Measurements from ENCODE around the gene CD164. TPM values are rescaled to one million over a fixed set of nuclear protein-coding genes. Genes with fewer than 3 reads are reported as not detected.

CD164 gene
- total RNA-seq, 2 donors from 2014 or later, result 165 to 300 TPM

DNA sequence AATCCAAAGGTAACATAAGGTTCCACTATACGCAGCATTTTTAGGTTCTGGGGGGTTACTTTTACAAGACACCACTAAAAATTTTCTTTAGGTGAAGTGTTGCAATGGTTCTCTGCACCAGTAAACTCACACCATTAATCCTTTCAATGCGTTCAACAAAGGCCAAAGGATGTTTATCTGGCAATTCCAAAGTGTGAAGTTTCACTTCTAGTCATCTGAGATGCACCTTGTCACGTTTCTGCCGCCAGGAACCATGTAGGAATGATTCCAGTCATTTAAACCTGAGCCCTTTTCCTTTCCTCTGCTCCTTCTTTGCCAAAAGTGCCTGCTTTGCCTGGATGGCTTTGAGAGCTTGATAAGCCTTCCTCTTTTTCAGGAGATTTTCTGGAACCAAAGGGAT lies 54.8 kb downstream of the CD164 start:
- Mint-ChIP-seq H3K4me3 (no peak overlapping the region), H3K36me3 (no peaks in the 10 kb centered on the region), H3K27me3 (no peaks in the 10 kb centered on the region), H3K4me1 (ENCODE audit: low read depth in 2 of 2) (peaks cover 7 to 12% of the 10 kb centered on the region in 2 donors), H3K27ac (no peak overlapping the region), H3K9me3 (no peaks in the 10 kb centered on the region)
- DNase-seq (ENCODE audit: low spot score), result no peak
- no peak for ATAC-seq

DNA sequence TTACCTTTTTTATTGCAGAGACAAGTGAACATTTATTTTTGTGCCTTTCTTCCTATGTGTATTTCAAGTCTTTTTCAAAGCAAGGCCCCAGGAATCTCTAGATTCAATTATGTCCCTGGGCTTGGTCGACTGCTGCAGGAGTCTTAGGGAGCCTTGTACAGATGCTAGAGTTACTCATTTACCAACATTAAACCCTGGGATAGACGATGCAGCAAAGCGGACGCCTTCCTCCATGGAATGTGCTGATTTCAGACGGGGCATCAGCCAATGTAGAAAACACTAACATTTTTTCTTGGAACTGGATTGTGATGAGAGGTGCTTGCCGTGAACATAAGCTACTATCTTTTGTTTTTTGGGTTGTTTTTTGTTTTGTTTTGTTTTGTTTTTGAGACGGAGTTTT lies 55.9 kb downstream of the CD164 start:
- Mint-ChIP-seq H3K9me3 (no peaks in the 10 kb centered on the region), H3K36me3 (no peaks in the 10 kb centered on the region), H3K27me3 (no peaks in the 10 kb centered on the region), H3K4me1 (ENCODE audit: low read depth in 2 of 2) (peaks cover 7 to 9% of the 10 kb centered on the region in 2 donors), H3K27ac (no peak overlapping the region), H3K4me3 (no peak overlapping the region)
- no peak for DNase-seq (ENCODE audit: low spot score)
- no peak for ATAC-seq

DNA sequence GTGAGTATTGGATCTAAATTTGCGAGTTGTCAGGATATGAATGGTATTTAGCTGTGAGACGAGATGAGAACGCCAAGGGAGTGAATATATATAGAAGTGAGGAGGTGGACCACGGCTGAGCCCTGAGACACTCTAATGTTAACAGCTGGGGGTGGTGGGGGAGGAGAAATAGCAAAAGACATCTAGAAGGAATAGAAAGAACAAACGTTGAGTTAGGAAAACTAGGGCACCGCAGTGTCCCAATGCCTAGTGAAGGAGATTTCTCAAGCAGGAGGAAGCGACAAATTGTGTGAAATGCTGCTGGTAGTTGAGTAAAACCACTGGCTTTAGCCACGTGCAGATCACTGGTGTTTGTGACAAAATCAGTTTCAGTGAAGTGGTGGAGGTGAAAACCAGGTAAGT lies 56.9 kb downstream of the CD164 start:
- H3K9me3 Mint-ChIP-seq, result no peaks in the 10 kb centered on the region
- no peak overlapping the region for H3K27ac Mint-ChIP-seq
- no peak for ATAC-seq
- no peaks in the 10 kb centered on the region for H3K36me3 Mint-ChIP-seq
- DNase-seq (ENCODE audit: low spot score), result no peak
- no peaks in the 10 kb centered on the region for H3K27me3 Mint-ChIP-seq
- peaks cover 7 to 9% of the 10 kb centered on the region in 2 donors for H3K4me1 Mint-ChIP-seq (ENCODE audit: low read depth in 2 of 2)
- no peak overlapping the region for H3K4me3 Mint-ChIP-seq

DNA sequence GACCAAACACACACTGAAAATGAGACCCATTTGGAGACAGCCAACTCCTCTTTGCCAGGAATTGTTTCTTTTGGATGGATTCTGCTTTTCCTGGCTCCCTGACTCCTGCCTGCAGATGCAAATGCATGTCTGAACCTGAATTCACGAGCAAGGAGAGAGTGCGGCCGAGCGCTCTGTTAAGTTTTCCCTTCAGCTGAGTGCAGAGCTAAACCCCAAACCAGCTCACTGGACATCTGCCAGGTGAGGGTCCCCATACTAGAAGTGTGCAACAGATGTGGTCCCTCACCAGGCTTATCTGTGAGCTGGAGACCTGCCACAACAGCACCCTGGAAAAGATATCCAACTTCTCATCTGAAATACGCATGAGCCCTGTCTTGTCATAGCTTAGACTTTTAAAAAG lies 59.0 kb downstream of the CD164 start:
- Mint-ChIP-seq H3K4me1 (ENCODE audit: low read depth in 2 of 2) (peaks cover 7% of the 10 kb centered on the region in 2 donors), H3K27me3 (peaks cover 0 to 4% of the 10 kb centered on the region in 2 donors), H3K9me3 (no peaks in the 10 kb centered on the region), H3K4me3 (no peak overlapping the region), H3K27ac (no peak overlapping the region), H3K36me3 (no peaks in the 10 kb centered on the region)
- no peak for DNase-seq (ENCODE audit: low spot score)
- no peak for ATAC-seq

DNA sequence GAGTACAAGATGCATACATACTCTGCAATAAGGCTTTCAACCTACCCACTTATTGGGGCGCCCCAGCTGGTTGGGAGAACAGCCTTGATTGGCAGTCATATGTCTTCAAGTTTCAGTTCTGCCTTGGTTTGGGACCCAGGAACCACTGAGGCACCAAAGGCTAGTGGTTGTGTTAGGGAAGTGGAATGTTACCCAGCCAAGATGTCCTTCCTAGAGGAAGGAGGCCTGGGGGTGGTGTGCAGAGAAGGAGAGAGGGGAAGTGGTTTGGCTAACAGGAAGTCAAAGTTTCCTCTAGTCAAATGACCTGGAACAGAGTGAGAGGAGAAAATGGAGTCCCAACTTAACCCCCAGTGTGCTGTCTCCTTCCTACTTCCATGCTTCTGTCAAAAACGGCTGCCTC lies 59.4 kb downstream of the CD164 start:
- ATAC-seq (no peak), DNase-seq (ENCODE audit: low spot score) (no peak)
- H3K27me3 Mint-ChIP-seq, result peaks cover 0 to 4% of the 10 kb centered on the region in 2 donors
- no peaks in the 10 kb centered on the region for H3K36me3 Mint-ChIP-seq
- peaks cover 7% of the 10 kb centered on the region in 2 donors for H3K4me1 Mint-ChIP-seq (ENCODE audit: low read depth in 2 of 2)
- no peak overlapping the region for H3K4me3 Mint-ChIP-seq
- no peaks in the 10 kb centered on the region for H3K9me3 Mint-ChIP-seq
- no peak overlapping the region for H3K27ac Mint-ChIP-seq

DNA sequence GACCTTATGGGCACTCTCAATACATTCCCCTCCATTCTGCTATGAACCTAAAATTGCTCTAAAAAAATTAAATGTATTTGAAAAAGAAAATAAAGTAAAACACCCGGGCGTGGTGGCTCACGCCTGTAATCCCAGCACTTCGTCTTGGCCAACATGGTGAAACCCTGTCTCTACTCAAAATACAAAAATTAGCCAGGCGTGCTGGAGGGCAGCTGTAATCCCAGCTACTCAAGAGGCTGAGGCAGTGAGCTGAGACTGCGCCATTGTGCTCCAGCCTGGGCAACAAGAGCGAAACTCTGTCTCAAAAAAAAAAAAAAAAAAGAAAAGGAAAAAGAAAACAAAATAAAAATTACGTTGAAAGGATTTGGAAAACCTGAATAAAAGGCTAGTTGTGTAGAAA lies 60.5 kb downstream of the CD164 start:
- Mint-ChIP-seq H3K4me3 (no peak overlapping the region), H3K9me3 (no peaks in the 10 kb centered on the region), H3K27me3 (peaks cover 0 to 4% of the 10 kb centered on the region in 2 donors), H3K27ac (no peak overlapping the region), H3K4me1 (ENCODE audit: low read depth in 2 of 2) (peaks cover 7% of the 10 kb centered on the region in 2 donors), H3K36me3 (no peaks in the 10 kb centered on the region)
- DNase-seq (ENCODE audit: low spot score) (no peak), ATAC-seq (no peak)

DNA sequence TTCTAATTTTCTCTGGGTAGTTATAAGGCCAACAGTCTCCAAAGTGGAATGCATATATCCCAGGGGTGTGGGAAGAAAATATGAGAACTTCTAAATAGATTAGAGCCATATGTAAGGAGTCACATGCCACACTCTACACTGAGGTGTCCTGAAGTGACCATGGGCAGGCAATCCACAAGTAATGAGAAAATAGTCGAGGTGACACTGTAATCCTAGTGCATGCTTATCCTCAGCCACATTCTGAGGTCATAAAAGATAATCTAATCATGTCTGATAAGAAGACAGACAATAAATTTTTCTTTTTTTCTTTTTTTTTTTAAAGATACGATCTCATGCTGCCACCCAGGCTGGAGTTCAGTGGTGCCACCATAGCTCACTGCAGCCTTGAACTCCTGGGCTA lies 62.2 kb downstream of the CD164 start:
- no peak overlapping the region for H3K27ac Mint-ChIP-seq
- ATAC-seq (no peak), DNase-seq (ENCODE audit: low spot score) (no peak)
- H3K4me1 Mint-ChIP-seq (ENCODE audit: low read depth in 2 of 2), result peaks cover 7% of the 10 kb centered on the region in 2 donors
- H3K36me3 Mint-ChIP-seq, result no peaks in the 10 kb centered on the region
- no peaks in the 10 kb centered on the region for H3K9me3 Mint-ChIP-seq
- H3K4me3 Mint-ChIP-seq, result no peak overlapping the region
- H3K27me3 Mint-ChIP-seq, result peaks cover 0 to 4% of the 10 kb centered on the region in 2 donors

DNA sequence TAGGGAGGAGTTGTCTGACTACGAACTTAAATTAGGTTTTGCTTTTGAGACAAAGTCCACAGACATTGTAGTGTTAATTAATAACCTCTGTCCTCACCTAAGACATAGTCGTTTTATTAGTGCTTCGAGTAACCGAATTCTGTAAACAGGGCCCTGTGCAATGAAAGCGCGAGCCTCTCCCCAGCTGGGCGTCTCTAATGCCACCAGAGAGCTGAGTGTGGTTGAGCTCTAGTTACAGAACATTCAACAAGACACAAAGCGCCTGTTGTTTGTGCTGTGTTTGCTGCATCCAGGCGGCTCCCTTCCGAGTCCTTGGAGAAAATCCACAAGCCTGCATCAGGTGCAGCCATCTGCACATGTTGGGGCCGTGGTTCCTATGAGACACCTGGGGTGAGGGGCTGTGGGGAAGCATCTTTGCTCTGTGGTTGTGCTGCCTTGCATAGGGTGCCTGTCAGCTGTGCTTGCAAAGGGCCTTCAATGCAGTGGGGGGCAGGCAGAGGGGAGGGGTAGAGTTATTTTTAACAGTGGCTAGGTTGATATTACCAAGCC lies 63.9 kb downstream of the CD164 start:
- DNase-seq (ENCODE audit: low spot score) (no peak), ATAC-seq (no peak)
- no peak overlapping the region for H3K27ac Mint-ChIP-seq
- peaks cover 7% of the 10 kb centered on the region in 2 donors for H3K4me1 Mint-ChIP-seq (ENCODE audit: low read depth in 2 of 2)
- no peaks in the 10 kb centered on the region for H3K36me3 Mint-ChIP-seq
- H3K9me3 Mint-ChIP-seq, result no peaks in the 10 kb centered on the region
- no peak overlapping the region for H3K4me3 Mint-ChIP-seq
- H3K27me3 Mint-ChIP-seq, result peaks cover 0 to 4% of the 10 kb centered on the region in 2 donors

DNA sequence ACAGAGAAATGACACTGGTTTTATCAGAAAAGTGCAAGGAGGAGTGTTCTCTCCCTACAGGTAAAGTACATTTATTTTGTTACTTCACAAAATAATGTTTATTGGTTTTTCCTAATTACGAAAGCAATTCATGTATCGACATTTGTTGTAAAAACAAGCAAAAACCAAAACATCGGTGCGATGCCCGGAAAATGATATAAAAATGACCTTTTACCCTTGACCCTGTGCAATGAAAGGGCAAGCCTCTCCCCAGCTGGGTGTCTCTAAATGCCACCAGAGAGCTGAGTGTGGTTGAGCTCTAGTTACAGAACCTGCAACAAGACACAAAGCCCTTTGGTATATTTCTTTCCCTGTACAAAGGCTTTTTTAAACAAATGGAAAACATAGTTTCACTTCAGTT lies 65.4 kb downstream of the CD164 start:
- Mint-ChIP-seq H3K4me3 (no peak overlapping the region), H3K27me3 (peaks cover 0 to 4% of the 10 kb centered on the region in 2 donors), H3K27ac (no peak overlapping the region), H3K9me3 (no peaks in the 10 kb centered on the region), H3K36me3 (no peaks in the 10 kb centered on the region), H3K4me1 (ENCODE audit: low read depth in 2 of 2) (no peaks in the 10 kb centered on the region)
- ATAC-seq (no peak), DNase-seq (ENCODE audit: low spot score) (no peak)

Other genes starting within 250 kb of the CD164 start
- gene PPIL6, start 58.2 kb upstream of the CD164 start, total RNA-seq, result not detected
- gene SMPD2, start 58.3 kb upstream of the CD164 start, total RNA-seq, result 10 to 100 TPM; 10.3 to 11.4 TPM
- 10 to 100 TPM; 18.9 to 29.0 TPM for gene MICAL1, start 73.3 kb upstream of the CD164 start, total RNA-seq
- 1 to 10 TPM; 9.8 to 9.9 TPM for gene ZBTB24, start 100.8 kb upstream of the CD164 start, total RNA-seq

Measured in natural killer cell treated with Interleukin-12 subunit alpha and Interleukin-12 subunit beta and Interleukin-15 and Interleukin-18, amount 100 ng/mL, for 72 hours (primary cell).